Neuronal stem cell (in vitro differentiated cells): Measurements from ENCODE around the gene WDR35.

ENCODE experiments used
- DNase-seq: peaks from one replicate; pipeline ENCODE4 v3.0.0-alpha.2; 2013; ENCODE audit warnings: low spot score
- H2AFZ ChIP-seq: one replicate; pipeline ENCODE4 v1.6.1; 2013; ENCODE audit warnings: mild to moderate bottlenecking, low read length, inconsistent platforms
- H2AK5ac ChIP-seq: 2 replicates; pipeline ENCODE4 v1.6.1; 2013; ENCODE audit warnings: low read depth, mild to moderate bottlenecking, inconsistent platforms, low read length, moderate library complexity, mixed read lengths
- H2BK120ac ChIP-seq: 2 replicates; pipeline ENCODE4 v1.6.1; 2013; ENCODE audit warnings: low read depth, mild to moderate bottlenecking, inconsistent platforms, low read length, moderate library complexity, mixed read lengths
- H2BK12ac ChIP-seq: one replicate; pipeline ENCODE4 v1.6.1; 2013; ENCODE audit warnings: low read length, inconsistent platforms
- H2BK15ac ChIP-seq: 2 replicates; pipeline ENCODE4 v1.6.1; 2013; ENCODE audit warnings: mild to moderate bottlenecking, low read length, inconsistent platforms, mixed read lengths
- H2BK5ac ChIP-seq: one replicate; pipeline ENCODE4 v1.6.1; 2013; ENCODE audit warnings: inconsistent platforms, mild to moderate bottlenecking, low read length, moderate library complexity
- H3K14ac ChIP-seq: one replicate; pipeline ENCODE4 v1.6.1; 2013; ENCODE audit warnings: low read length, inconsistent platforms
- H3K18ac ChIP-seq: 2 replicates; pipeline ENCODE4 v1.6.1; 2013; ENCODE audit warnings: low read length, inconsistent platforms
- H3K23ac ChIP-seq: 2 replicates; pipeline ENCODE4 v1.6.1; 2013; ENCODE audit warnings: low read depth, mild to moderate bottlenecking, mixed read lengths, low read length, inconsistent platforms; ENCODE audit not compliant: poor library complexity
- H3K27ac ChIP-seq: replicated peaks from 3 replicates; pipeline ENCODE4 v1.5.1; 2013; ENCODE audit warnings: low read length, inconsistent platforms
- H3K27me3 ChIP-seq, 3 experiments: 2 replicates each; pipeline ENCODE4 v1.6.1; 2013; ENCODE audit warnings: low read length in 3 of 3, mild to moderate bottlenecking in 2 of 3, inconsistent platforms in 1 of 3, low read depth in 1 of 3, mixed read lengths in 1 of 3, moderate library complexity in 1 of 3; ENCODE audit not compliant: control insufficient read depth in 3 of 3, insufficient read depth in 3 of 3
- H3K36me3 ChIP-seq, 2 donors: replicated peaks in 1 of 2; 2 replicates each; pipeline ENCODE4 v1.6.1; 2013; ENCODE audit warnings: low read length in 2 of 2; ENCODE audit not compliant: control insufficient read depth in 2 of 2, insufficient read depth in 2 of 2
- H3K4ac ChIP-seq: 2 replicates; pipeline ENCODE4 v1.6.1; 2013; ENCODE audit warnings: inconsistent platforms, mild to moderate bottlenecking, low read length, moderate library complexity
- H3K4me1 ChIP-seq, 2 donors: 1 replicate in 1 of 2; 2 replicates in 1 of 2; pipeline ENCODE4 v1.6.1; 2013; ENCODE audit warnings: low read length in 2 of 2, low read depth in 1 of 2; ENCODE audit not compliant: control insufficient read depth in 2 of 2, insufficient read depth in 1 of 2
- H3K4me2 ChIP-seq: one replicate; pipeline ENCODE4 v1.6.1; 2013; ENCODE audit warnings: mild to moderate bottlenecking, low read length, inconsistent platforms; ENCODE audit not compliant: insufficient read depth, poor library complexity, severe bottlenecking
- H3K4me3 ChIP-seq, 2 donors: 2 replicates each; pipeline ENCODE4 v1.5.1; 2013; ENCODE audit warnings: low read length in 2 of 2, mild to moderate bottlenecking in 2 of 2, inconsistent platforms in 1 of 2, moderate library complexity in 1 of 2
- H3K79me1 ChIP-seq: one replicate; pipeline ENCODE4 v1.6.1; 2013; ENCODE audit warnings: low read depth, mild to moderate bottlenecking, inconsistent platforms, low read length, moderate library complexity
- H3K9ac ChIP-seq: one replicate; pipeline ENCODE4 v1.6.1; 2013; ENCODE audit warnings: mild to moderate bottlenecking, low read depth, low read length, inconsistent platforms; ENCODE audit not compliant: poor library complexity
- H3K9me3 ChIP-seq, 2 donors: replicated peaks in 1 of 2; 2 replicates each; pipeline versions ENCODE3 to v1.6.1; 2013; ENCODE audit warnings: low read length in 2 of 2, mild to moderate bottlenecking in 2 of 2, inconsistent platforms in 1 of 2, low read depth in 1 of 2, mixed read lengths in 1 of 2, moderate library complexity in 1 of 2; ENCODE audit not compliant: control insufficient read depth in 2 of 2, insufficient read depth in 1 of 2
- H4K8ac ChIP-seq: one replicate; pipeline ENCODE4 v1.6.1; 2013; ENCODE audit warnings: low read depth, mild to moderate bottlenecking, inconsistent platforms, low read length, moderate library complexity
- H4K91ac ChIP-seq: one replicate; pipeline ENCODE4 v1.6.1; 2013; ENCODE audit warnings: low read length, low read depth, mild to moderate bottlenecking, inconsistent platforms; ENCODE audit not compliant: poor library complexity
- WGBS, 2 donors: extraction: QIAGEN DNeasy Blood & Tissue Kit; methylation state at CpG; one replicate each; pipeline ENCODE4 v1.1.7; 2013; ENCODE audit warnings: missing lambda C conversion rate in 2 of 2, mixed read lengths in 1 of 2; ENCODE audit not compliant: insufficient read length in 2 of 2, insufficient replicate concordance in 1 of 2; ENCODE audit errors: extremely low coverage in 2 of 2; 5-methylcytosine and 5-hydroxymethylcytosine counted together

The WDR35 gene

GRCh38 chr2:19911808-19912509 is 77.9 kb downstream of the WDR35 start:
- Histone ChIP-seq H3K4ac (no peak overlapping the region), H2BK5ac (no peak overlapping the region), H3K18ac (no peak overlapping the region), H2BK15ac (no peak overlapping the region), H3K27ac (no peak overlapping the region), H2BK120ac (no peak overlapping the region), H3K4me2 (no peak overlapping the region), H3K79me1 (no peaks in the 10 kb centered on the region), H3K4me3 (no peak overlapping the region), H2BK12ac (no peak overlapping the region), H2AFZ (no peak overlapping the region), H3K14ac (no peak overlapping the region), H4K91ac (no peak overlapping the region), H3K23ac (no peak overlapping the region), H2AK5ac (no peak overlapping the region), H3K27me3 (no peaks in the 10 kb centered on the region), H4K8ac (no peak overlapping the region), H3K9me3 (no peaks in the 10 kb centered on the region), H3K4me1 (no peaks in the 10 kb centered on the region), H3K36me3 (peaks cover 6 to 52% of the 10 kb centered on the region in 2 donors), H3K9ac (no peak overlapping the region)
- no peak for DNase-seq
- WGBS, 2 donors: no CpG with 5 or more reads among the region's 9 CpGs

DNA sequence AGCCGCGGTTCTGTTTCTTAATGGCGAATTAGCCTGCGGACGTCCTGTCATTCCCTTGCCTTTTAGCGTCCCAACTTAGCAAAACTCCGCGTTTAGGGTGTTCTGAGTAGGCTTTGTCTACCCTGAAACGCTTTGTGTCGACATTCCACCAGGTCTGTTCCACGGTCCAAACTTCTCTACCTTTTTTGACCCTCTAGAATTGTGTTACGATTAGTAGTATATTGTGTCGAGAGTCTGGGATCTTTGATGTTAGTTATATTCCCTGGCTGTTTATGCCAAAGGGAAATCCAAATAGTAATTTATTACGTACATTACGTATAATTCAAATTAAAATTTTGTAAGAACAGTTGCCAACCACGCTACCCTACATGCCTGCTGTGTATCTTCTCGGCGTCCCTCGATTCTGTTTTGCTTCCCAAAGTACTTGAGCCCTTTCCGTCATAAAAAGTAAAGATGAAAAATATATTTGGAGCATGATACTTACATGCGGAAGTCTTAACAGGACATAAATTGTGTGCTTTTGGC is 87.6 kb downstream of the WDR35 start:
- Histone ChIP-seq H3K18ac (peak overlapping the region; percentile 94), H3K23ac (no peak overlapping the region), H3K79me1 (peaks cover 5% of the 10 kb centered on the region), H2AFZ (peak overlapping the region; percentile 95), H4K8ac (no peak overlapping the region), H3K4me1 (peaks cover 7 to 8% of the 10 kb centered on the region in 2 donors), H4K91ac (no peak overlapping the region), H3K9ac (peak overlapping the region; percentile 87), H3K14ac (peak overlapping the region; percentile 59), H2AK5ac (no peak overlapping the region), H2BK5ac (no peak overlapping the region), H3K36me3 (peaks cover 0 to 3% of the 10 kb centered on the region in 2 donors), H2BK120ac (no peak overlapping the region), H3K27me3 (no peaks in the 10 kb centered on the region), H3K4me3 (peak overlapping the region; percentile 88), H2BK15ac (no peak overlapping the region), H3K4me2 (peak overlapping the region; percentile 62), H3K9me3 (no peaks in the 10 kb centered on the region), H2BK12ac (no peak overlapping the region), H3K27ac (peak overlapping the region; percentile 86), H3K4ac (no peak overlapping the region)
- DNase-seq: no peak
- WGBS, 2 donors: no CpG with 5 or more reads among the region's 21 CpGs

GRCh38 chr2:19901442-19902215 is 88.3 kb downstream of the WDR35 start, which contains the start of gene TTC32:
Gene TTC32 (minus strand): TSS chr2:19901983. CDS start chr2:19901854, 129 bp downstream.
- no peak within 1 kb of the TSS for H2BK15ac ChIP-seq
- no peak within 1 kb of the TSS for H3K4ac ChIP-seq
- no peak within 1 kb of the TSS for H4K91ac ChIP-seq
- peak within 1 kb of the TSS; percentile 21 for H2AK5ac ChIP-seq
- DNase-seq: peak; percentile 91
- H3K18ac ChIP-seq: peak within 1 kb of the TSS; percentile 94
- peak within 1 kb of the TSS; percentile 59 for H3K14ac ChIP-seq
- WGBS, 2 donors: no CpG with 5 or more reads among the region's 65 CpGs
- H2BK5ac ChIP-seq: peak within 1 kb of the TSS; percentile 17
- peak within 1 kb of the TSS; percentile 62 for H3K4me2 ChIP-seq
- no peak within 1 kb of the TSS for H2BK12ac ChIP-seq
- H2AFZ ChIP-seq: peak within 1 kb of the TSS; percentile 95
- H4K8ac ChIP-seq: no peak within 1 kb of the TSS
- peaks cover 0 to 9% of the 10 kb centered on the region in 2 donors for H3K36me3 ChIP-seq
- no peaks in the 10 kb centered on the region for H3K27me3 ChIP-seq
- H3K79me1 ChIP-seq: peaks cover 5% of the 10 kb centered on the region
- H3K27ac ChIP-seq: peak within 1 kb of the TSS; percentile 86
- H3K4me1 ChIP-seq: peaks cover 7 to 8% of the 10 kb centered on the region in 2 donors
- peak within 1 kb of the TSS; percentile 66 for H3K23ac ChIP-seq
- H3K9me3 ChIP-seq: no peaks in the 10 kb centered on the region
- peak within 1 kb of the TSS; percentile 88 for H3K4me3 ChIP-seq
- peak within 1 kb of the TSS; percentile 93 for H3K9ac ChIP-seq
- no peak within 1 kb of the TSS for H2BK120ac ChIP-seq
